HCT116 (cell line): ENCODE data around the gene SHTN1.

ENCODE experiments used
- CEBPB ChIP-seq: IDR thresholded peaks from 2 replicates; pipeline ENCODE4 v1.6.1; 2012; ENCODE audit warnings: low read depth
- EGR1 ChIP-seq: IDR thresholded peaks from 2 replicates; pipeline ENCODE4 v1.6.1; 2012; ENCODE audit warnings: low read depth
- ELF1 ChIP-seq: IDR thresholded peaks from 2 replicates; pipeline ENCODE4 v1.6.1; 2012; ENCODE audit warnings: low read depth, borderline replicate concordance
- EZH2phosphoT487 ChIP-seq: fragments of 200-600 bp; IDR thresholded peaks from 2 replicates; pipeline ENCODE4 v1.6.1; 2018; ENCODE audit warnings: antibody characterized with exemption, borderline replicate concordance
- FOSL1 ChIP-seq: IDR thresholded peaks from 2 replicates; pipeline ENCODE4 v1.6.1; 2012; ENCODE audit warnings: low read depth
- MAX ChIP-seq: IDR thresholded peaks from 2 replicates; pipeline ENCODE4 v1.6.1; 2012
- POLR2A ChIP-seq: IDR thresholded peaks from 2 replicates; pipeline ENCODE4 v1.7.0; 2011; ENCODE audit warnings: borderline replicate concordance; ENCODE audit not compliant: insufficient read depth, insufficient read length; ENCODE audit errors: extremely low read depth
- POLR2AphosphoS5 ChIP-seq: IDR thresholded peaks from 2 replicates; pipeline ENCODE4 v1.6.1; 2011; ENCODE audit warnings: mild to moderate bottlenecking, low read depth, low read length, moderate library complexity
- RAD21 ChIP-seq: IDR thresholded peaks from 2 replicates; pipeline ENCODE4 v1.6.1; 2012; ENCODE audit warnings: low read depth, mild to moderate bottlenecking
- SIN3A ChIP-seq: IDR thresholded peaks from 2 replicates; pipeline ENCODE4 v1.6.1; 2012; ENCODE audit warnings: low read depth
- SRF ChIP-seq: IDR thresholded peaks from 2 replicates; pipeline ENCODE4 v1.6.1; 2012; ENCODE audit warnings: low read depth
- TCF7L2 ChIP-seq: IDR thresholded peaks from 2 replicates; pipeline ENCODE4 v1.7.0; 2011; ENCODE audit warnings: borderline replicate concordance, inconsistent platforms; ENCODE audit not compliant: insufficient read depth, insufficient read length; ENCODE audit errors: extremely low read depth
- TF ChIP-seq, protein P1 (sequence below), 3 experiments: fragments of 200-600 bp in 1 of 3; sonication (generic) in 1 of 3; IDR thresholded peaks in 2 of 3; conservative IDR thresholded peaks in 1 of 3; 2 replicates each; pipeline ENCODE4 v1.5.1; 2012 to 2017; ENCODE audit warnings: low read depth in 2 of 3, low read length in 2 of 3, antibody characterized with exemption in 1 of 3, borderline replicate concordance in 1 of 3, control low read depth in 1 of 3, mild to moderate bottlenecking in 1 of 3, mixed read lengths in 1 of 3, mixed run types in 1 of 3, moderate library complexity in 1 of 3; ENCODE audit not compliant: insufficient read depth in 1 of 3
- TF ChIP-seq, protein P2 (sequence below): IDR thresholded peaks from 2 replicates; pipeline ENCODE4 v1.6.1; 2012; ENCODE audit warnings: low read depth

DNA sequence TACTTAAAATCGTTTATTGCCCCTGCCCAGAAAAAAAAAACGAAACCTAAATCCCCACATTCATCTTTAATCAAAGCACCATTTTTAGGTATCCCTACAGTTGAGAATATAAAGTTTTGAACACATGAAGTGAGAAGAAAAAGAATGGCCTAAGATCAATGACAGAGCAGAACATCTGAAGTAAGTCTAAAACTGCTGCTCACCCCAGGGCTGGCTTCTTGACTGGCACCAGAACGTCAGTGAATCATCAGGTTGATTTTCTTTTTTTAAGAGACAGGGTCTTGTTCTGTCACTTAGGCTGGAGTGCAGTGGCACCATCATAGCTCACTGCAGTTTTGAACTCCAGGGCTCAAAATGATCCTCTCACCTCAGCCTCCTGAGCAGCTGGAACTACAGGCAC lies 24.9 kb downstream of the SHTN1 start:
- TF ChIP-seq, protein P1, sequence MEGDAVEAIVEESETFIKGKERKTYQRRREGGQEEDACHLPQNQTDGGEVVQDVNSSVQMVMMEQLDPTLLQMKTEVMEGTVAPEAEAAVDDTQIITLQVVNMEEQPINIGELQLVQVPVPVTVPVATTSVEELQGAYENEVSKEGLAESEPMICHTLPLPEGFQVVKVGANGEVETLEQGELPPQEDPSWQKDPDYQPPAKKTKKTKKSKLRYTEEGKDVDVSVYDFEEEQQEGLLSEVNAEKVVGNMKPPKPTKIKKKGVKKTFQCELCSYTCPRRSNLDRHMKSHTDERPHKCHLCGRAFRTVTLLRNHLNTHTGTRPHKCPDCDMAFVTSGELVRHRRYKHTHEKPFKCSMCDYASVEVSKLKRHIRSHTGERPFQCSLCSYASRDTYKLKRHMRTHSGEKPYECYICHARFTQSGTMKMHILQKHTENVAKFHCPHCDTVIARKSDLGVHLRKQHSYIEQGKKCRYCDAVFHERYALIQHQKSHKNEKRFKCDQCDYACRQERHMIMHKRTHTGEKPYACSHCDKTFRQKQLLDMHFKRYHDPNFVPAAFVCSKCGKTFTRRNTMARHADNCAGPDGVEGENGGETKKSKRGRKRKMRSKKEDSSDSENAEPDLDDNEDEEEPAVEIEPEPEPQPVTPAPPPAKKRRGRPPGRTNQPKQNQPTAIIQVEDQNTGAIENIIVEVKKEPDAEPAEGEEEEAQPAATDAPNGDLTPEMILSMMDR (IDR thresholded peaks at IDR 0.05 in 2 of 3, conservative IDR thresholded peaks at IDR 0.05 in 1 of 3; ENCODE audit: borderline replicate concordance in 1 of 3, insufficient read depth in 1 of 3, low read depth in 2 of 3, low read length in 2 of 3), result no peak
- TF ChIP-seq EZH2phosphoT487 (no peak), FOSL1 (no peak), EGR1 (no peak), POLR2A (no peak), MAX (no peak), SRF (no peak), POLR2AphosphoS5 (no peak), SIN3A (no peak), TCF7L2 (no peak), RAD21 (no peak), ELF1 (no peak), CEBPB (no peak)
- TF ChIP-seq, protein P2, sequence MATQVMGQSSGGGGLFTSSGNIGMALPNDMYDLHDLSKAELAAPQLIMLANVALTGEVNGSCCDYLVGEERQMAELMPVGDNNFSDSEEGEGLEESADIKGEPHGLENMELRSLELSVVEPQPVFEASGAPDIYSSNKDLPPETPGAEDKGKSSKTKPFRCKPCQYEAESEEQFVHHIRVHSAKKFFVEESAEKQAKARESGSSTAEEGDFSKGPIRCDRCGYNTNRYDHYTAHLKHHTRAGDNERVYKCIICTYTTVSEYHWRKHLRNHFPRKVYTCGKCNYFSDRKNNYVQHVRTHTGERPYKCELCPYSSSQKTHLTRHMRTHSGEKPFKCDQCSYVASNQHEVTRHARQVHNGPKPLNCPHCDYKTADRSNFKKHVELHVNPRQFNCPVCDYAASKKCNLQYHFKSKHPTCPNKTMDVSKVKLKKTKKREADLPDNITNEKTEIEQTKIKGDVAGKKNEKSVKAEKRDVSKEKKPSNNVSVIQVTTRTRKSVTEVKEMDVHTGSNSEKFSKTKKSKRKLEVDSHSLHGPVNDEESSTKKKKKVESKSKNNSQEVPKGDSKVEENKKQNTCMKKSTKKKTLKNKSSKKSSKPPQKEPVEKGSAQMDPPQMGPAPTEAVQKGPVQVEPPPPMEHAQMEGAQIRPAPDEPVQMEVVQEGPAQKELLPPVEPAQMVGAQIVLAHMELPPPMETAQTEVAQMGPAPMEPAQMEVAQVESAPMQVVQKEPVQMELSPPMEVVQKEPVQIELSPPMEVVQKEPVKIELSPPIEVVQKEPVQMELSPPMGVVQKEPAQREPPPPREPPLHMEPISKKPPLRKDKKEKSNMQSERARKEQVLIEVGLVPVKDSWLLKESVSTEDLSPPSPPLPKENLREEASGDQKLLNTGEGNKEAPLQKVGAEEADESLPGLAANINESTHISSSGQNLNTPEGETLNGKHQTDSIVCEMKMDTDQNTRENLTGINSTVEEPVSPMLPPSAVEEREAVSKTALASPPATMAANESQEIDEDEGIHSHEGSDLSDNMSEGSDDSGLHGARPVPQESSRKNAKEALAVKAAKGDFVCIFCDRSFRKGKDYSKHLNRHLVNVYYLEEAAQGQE, result no peak
